ENCODE measurements around the gene KLHL41. TPM values are rescaled to one million over a fixed set of nuclear protein-coding genes. Genes with fewer than 3 reads are reported as not detected.

Gene KLHL41
- total RNA-seq, 2 experiments from 2014 or later: not detected

GRCh38 chr2:169478339-169478738 lies 31.2 kb upstream of the KLHL41 start:
- no peak for TF ChIP-seq CTCF (IDR thresholded peaks at IDR 0.05)
- Histone ChIP-seq H3K4me1 (ENCODE audit: insufficient read depth, low read length) (peaks cover 14% of the 10 kb centered on the region), H3K9me3 (ENCODE audit: control insufficient read depth in 1 of 2, insufficient read depth in 1 of 2, low read length in 2 of 2) (no peaks in the 10 kb centered on the region), H3K4me3 (ENCODE audit: low read length) (no peak overlapping the region), H3K27ac (ENCODE audit: low read depth in 1 of 2, low read length in 2 of 2) (no peak overlapping the region), H3K27me3 (ENCODE audit: control insufficient read depth in 1 of 2, insufficient read depth in 2 of 2, low read length in 2 of 2) (no peaks in the 10 kb centered on the region), H3K36me3 (ENCODE audit: insufficient read depth, low read length) (peaks cover 2% of the 10 kb centered on the region)
- no peak for ATAC-seq (ENCODE audit: poor library complexity)
- CTCF ChIA-PET: no interaction called here
- Mint-ChIP-seq H3K27me3 (no peaks in the 10 kb centered on the region), H3K36me3 (ENCODE audit: low read depth) (peaks cover 7% of the 10 kb centered on the region), H3K4me1 (ENCODE audit: low read depth) (peaks cover 21% of the 10 kb centered on the region), H3K9me3 (no peaks in the 10 kb centered on the region), H3K27ac (no peak overlapping the region), H3K4me3 (peak overlapping the region; percentile 94)
- DNase-seq: no peak
- POLR2A ChIA-PET: interaction anchor here (1.5 to 2.4 kb wide), 4 partner anchors 7 to 107 kb away, joined by 5 to 7 read pairs (median 6); no protein-coding TSS in a partner anchor
- intact Hi-C loops (cut with DNase I, micrococcal nuclease): loop anchor here (5.0 to 10.0 kb wide), 3 partner anchors 84 to 216 kb away; partner anchors contain the start of genes CFAP210 (in 2 of the 2) and PHOSPHO2 (in 2 of the 2)

- Histone ChIP-seq H3K27ac (ENCODE audit: low read depth in 1 of 2, low read length in 2 of 2) (no peak overlapping the region), H3K27me3 (ENCODE audit: control insufficient read depth in 1 of 2, insufficient read depth in 2 of 2, low read length in 2 of 2) (no peaks in the 10 kb centered on the region), H3K9me3 (ENCODE audit: control insufficient read depth in 1 of 2, insufficient read depth in 1 of 2, low read length in 2 of 2) (no peaks in the 10 kb centered on the region), H3K4me1 (ENCODE audit: insufficient read depth, low read length) (peaks cover 14% of the 10 kb centered on the region), H3K36me3 (ENCODE audit: insufficient read depth, low read length) (peaks cover 2% of the 10 kb centered on the region), H3K4me3 (ENCODE audit: low read length) (peak overlapping the region; percentile 63)
- Mint-ChIP-seq H3K4me1 (ENCODE audit: low read depth) (peaks cover 21% of the 10 kb centered on the region), H3K36me3 (ENCODE audit: low read depth) (peaks cover 8% of the 10 kb centered on the region), H3K27ac (no peak overlapping the region), H3K9me3 (no peaks in the 10 kb centered on the region), H3K27me3 (no peaks in the 10 kb centered on the region), H3K4me3 (peak overlapping the region; percentile 94)
- DNase-seq: no peak
- ChIA-PET CTCF (interaction anchor here (0.9 to 1.7 kb wide), 3 partner anchors 16 to 1937 kb away, joined by 3 to 4 read pairs (median 4); partner anchors contain the start of gene METTL5), POLR2A (interaction anchor here (0.7 to 2.4 kb wide), 10 partner anchors 7 to 349 kb away, joined by 3 to 18 read pairs (median 6); partner anchors contain the start of genes FASTKD1 and UBR3)
- no peak for TF ChIP-seq CTCF (IDR thresholded peaks at IDR 0.05)
- intact Hi-C loops (cut with DNase I, micrococcal nuclease): loop anchor here (5.0 to 10.0 kb wide), 3 partner anchors 84 to 216 kb away; partner anchors contain the start of genes CFAP210 (in 2 of the 2) and PHOSPHO2 (in 2 of the 2)
- no peak for ATAC-seq (ENCODE audit: poor library complexity)
Measured at GRCh38 chr2:169478745-169479256, 30.7 kb upstream of the KLHL41 start.

GRCh38 chr2:169479257-169480078 lies 30.0 kb upstream of the KLHL41 start, which contains the start of gene BBS5:
Gene BBS5 (plus strand): TSS chr2:169479494. CDS start chr2:169479554, 60 bp downstream.
- Mint-ChIP-seq H3K4me3 (peak within 1 kb of the TSS; percentile 94), H3K27ac (no peak within 1 kb of the TSS), H3K9me3 (no peaks in the 10 kb centered on the region), H3K4me1 (ENCODE audit: low read depth) (peaks cover 21% of the 10 kb centered on the region), H3K36me3 (ENCODE audit: low read depth) (peaks cover 12% of the 10 kb centered on the region), H3K27me3 (no peaks in the 10 kb centered on the region)
- peak; percentile 41 for TF ChIP-seq CTCF (IDR thresholded peaks at IDR 0.05)
- ATAC-seq (ENCODE audit: poor library complexity) (peak; percentile 97), DNase-seq (peak; percentile 48 to 80 (median 64))
- Histone ChIP-seq H3K4me3 (ENCODE audit: low read length) (peak within 1 kb of the TSS; percentile 63), H3K4me1 (ENCODE audit: insufficient read depth, low read length) (peaks cover 14% of the 10 kb centered on the region), H3K9me3 (ENCODE audit: control insufficient read depth in 1 of 2, insufficient read depth in 1 of 2, low read length in 2 of 2) (no peaks in the 10 kb centered on the region), H3K27ac (ENCODE audit: low read depth in 1 of 2, low read length in 2 of 2) (no peak within 1 kb of the TSS), H3K36me3 (ENCODE audit: insufficient read depth, low read length) (peaks cover 2% of the 10 kb centered on the region), H3K27me3 (ENCODE audit: control insufficient read depth in 1 of 2, insufficient read depth in 2 of 2, low read length in 2 of 2) (no peaks in the 10 kb centered on the region)
- ChIA-PET CTCF (interaction anchor here (0.7 to 1.7 kb wide), 5 partner anchors 10 to 1937 kb away, joined by 3 to 4 read pairs (median 4); partner anchors contain the start of gene METTL5), POLR2A (interaction anchor here (0.7 to 2.4 kb wide), 11 partner anchors 8 to 348 kb away, joined by 3 to 18 read pairs (median 4); partner anchors contain the start of genes FASTKD1 and UBR3)
- intact Hi-C loops (cut with DNase I, micrococcal nuclease): loop anchor here (5.0 to 10.0 kb wide), 4 partner anchors 83 to 215 kb away; partner anchors contain the start of genes CFAP210 (in 2 of the 2) and PHOSPHO2 (in 2 of the 2)
